WTC11 (cell line): ENCODE results near the gene LRRC9. TPM values are rescaled to one million over a fixed set of nuclear protein-coding genes. Genes with fewer than 3 reads are reported as not detected.

Source experiments
- ATAC-seq: fragments of 200-7000 bp; cut with Tn5 transposase; 2 replicates; pipeline ENCODE4 v1.10.0; 2021; ENCODE audit warnings: mild to moderate bottlenecking, moderate library complexity
- Bru-seq: library from RNA; stranded (reverse); fragments of 400-500 nt; gene quantifications from one replicate; lab custom pipeline; 2021; lab: Mats Ljungman, UMichigan
- CTCF ChIA-PET: fragments of 300-600 bp; sonication (Branson Sonifier 250); formaldehyde crosslinking; loops from one replicate; lab custom pipeline; 2021; ENCODE audit warnings: antibody characterized with exemption; lab: Charles Lee
- POLR2A ChIA-PET: fragments of 350-600 bp; sonication (Branson Sonifier 250); formaldehyde crosslinking; loops from one replicate; lab custom pipeline; 2021; ENCODE audit warnings: antibody characterized with exemption; lab: Charles Lee
- DNase-seq: peaks from one replicate; pipeline ENCODE4 v3.0.0; 2021; ENCODE audit warnings: low spot score
- H3K27ac Mint-ChIP-seq: 2 replicates; pipeline ENCODE4 v1.8.0; 2021; ENCODE audit warnings: mixed read lengths
- H3K27me3 Mint-ChIP-seq: 2 replicates; pipeline ENCODE4 v1.8.0; 2021; ENCODE audit warnings: low read depth, mild to moderate bottlenecking, moderate library complexity, mixed read lengths
- H3K36me3 Mint-ChIP-seq: 2 replicates; pipeline ENCODE4 v1.8.0; 2021; ENCODE audit warnings: mixed read lengths
- H3K4me1 Mint-ChIP-seq: 2 replicates; pipeline ENCODE4 v1.8.0; 2022; ENCODE audit warnings: mixed read lengths
- H3K4me3 Mint-ChIP-seq: 2 replicates; pipeline ENCODE4 v1.8.0; 2021; ENCODE audit warnings: mild to moderate bottlenecking, moderate library complexity, mixed read lengths
- H3K9me3 Mint-ChIP-seq: 2 replicates; pipeline ENCODE4 v1.8.0; 2021; ENCODE audit warnings: mixed read lengths
- CREB1 ChIP-seq: sonication (generic); formaldehyde crosslinking; IDR thresholded peaks from 2 replicates; pipeline ENCODE4 v1.8.0; 2023; ENCODE audit warnings: mild to moderate bottlenecking, missing genetic modification reagents
- ETV6 ChIP-seq: sonication (generic); formaldehyde crosslinking; IDR thresholded peaks from 2 replicates; pipeline ENCODE4 v1.8.1; 2022; ENCODE audit warnings: mild to moderate bottlenecking, missing genetic modification reagents
- FOXK1 ChIP-seq: sonication (generic); formaldehyde crosslinking; IDR thresholded peaks from 2 replicates; pipeline ENCODE4 v1.8.0; 2022; ENCODE audit warnings: mild to moderate bottlenecking, moderate library complexity, missing genetic modification reagents
- FOXP1 ChIP-seq: sonication (generic); formaldehyde crosslinking; IDR thresholded peaks from 2 replicates; pipeline ENCODE4 v1.8.0; 2022; ENCODE audit warnings: missing genetic modification reagents, mild to moderate bottlenecking, moderate library complexity, borderline replicate concordance
- GRHL2 ChIP-seq: fragments of 250-450 bp; sonication (Bioruptor Pico); IDR thresholded peaks from 2 replicates; pipeline ENCODE4 v1.8.0; 2022; ENCODE audit warnings: mild to moderate bottlenecking, moderate library complexity; ENCODE audit not compliant: insufficient replicate concordance, severe bottlenecking
- GTF2I ChIP-seq: fragments of 250-450 bp; sonication (Bioruptor Pico); conservative IDR thresholded peaks from 2 replicates; pipeline ENCODE4 v1.4.0; 2021; ENCODE audit warnings: mild to moderate bottlenecking
- IRF2 ChIP-seq: sonication (generic); formaldehyde crosslinking; IDR thresholded peaks from 2 replicates; pipeline ENCODE4 v1.8.0; 2022; ENCODE audit warnings: low read depth, missing genetic modification reagents, borderline replicate concordance
- MXD4 ChIP-seq: fragments of 250-450 bp; sonication (Bioruptor Pico); IDR thresholded peaks from 2 replicates; pipeline ENCODE4 v1.8.0; 2021; ENCODE audit warnings: mild to moderate bottlenecking, moderate library complexity, borderline replicate concordance
- MYBL2 ChIP-seq: sonication (generic); formaldehyde crosslinking; IDR thresholded peaks from 2 replicates; pipeline ENCODE4 v1.8.1; 2023; ENCODE audit warnings: mild to moderate bottlenecking, moderate library complexity, missing genetic modification reagents
- NR2C2 ChIP-seq: sonication (generic); formaldehyde crosslinking; IDR thresholded peaks from 2 replicates; pipeline ENCODE4 v1.8.0; 2022; ENCODE audit warnings: mild to moderate bottlenecking, missing genetic modification reagents
- SMAD3 ChIP-seq: sonication (generic); formaldehyde crosslinking; IDR thresholded peaks from 2 replicates; pipeline ENCODE4 v1.8.0; 2022; ENCODE audit warnings: missing genetic modification reagents, mild to moderate bottlenecking, borderline replicate concordance
- SOX15 ChIP-seq: fragments of 250-450 bp; sonication (Bioruptor Pico); IDR thresholded peaks from 2 replicates; pipeline ENCODE4 v1.9.0; 2021; ENCODE audit warnings: mild to moderate bottlenecking
- TCF7 ChIP-seq: sonication (generic); formaldehyde crosslinking; IDR thresholded peaks from 2 replicates; pipeline ENCODE4 v1.8.0; 2022; ENCODE audit warnings: mild to moderate bottlenecking, low read depth, missing genetic modification reagents, moderate library complexity
- TEAD4 ChIP-seq: sonication (generic); formaldehyde crosslinking; IDR thresholded peaks from 2 replicates; pipeline ENCODE4 v1.8.0; 2022; ENCODE audit warnings: mild to moderate bottlenecking, missing genetic modification reagents
- TP53 ChIP-seq: sonication (generic); formaldehyde crosslinking; IDR thresholded peaks from 2 replicates; pipeline ENCODE4 v1.8.1; 2023; ENCODE audit warnings: mild to moderate bottlenecking, missing genetic modification reagents
- ZBTB21 ChIP-seq: sonication (generic); formaldehyde crosslinking; IDR thresholded peaks from 2 replicates; pipeline ENCODE4 v1.8.1; 2023; ENCODE audit warnings: mild to moderate bottlenecking, missing genetic modification reagents, borderline replicate concordance
- ZNF219 ChIP-seq: sonication (generic); formaldehyde crosslinking; IDR thresholded peaks from 2 replicates; pipeline ENCODE4 v1.8.0; 2023; ENCODE audit warnings: missing genetic modification reagents, mild to moderate bottlenecking, borderline replicate concordance
- ZNF232 ChIP-seq: sonication (generic); formaldehyde crosslinking; IDR thresholded peaks from 2 replicates; pipeline ENCODE4 v1.8.0; 2022; ENCODE audit warnings: mild to moderate bottlenecking, missing genetic modification reagents
- ZNF423 ChIP-seq: fragments of 250-450 bp; sonication (Bioruptor Pico); IDR thresholded peaks from 2 replicates; pipeline ENCODE4 v2.1.2; 2022; ENCODE audit warnings: mild to moderate bottlenecking, moderate library complexity
- long read RNA-seq, 3 experiments: library from RNA in 1 of 3; library from capped mRNA in 1 of 3; library from polyadenylated mRNA in 1 of 3; unstranded in 2 of 3; stranded (forward) in 1 of 3; transcript quantifications; one replicate each; pipeline ENCODE4 v2.0.0, GENCODE V29; 2021
- total RNA-seq: library from RNA; stranded (reverse); gene quantifications from 3 replicates; pipeline ENCODE4 v1.2.3, GENCODE V29; 2021
- TF ChIP-seq, protein P1 (sequence below): sonication (generic); formaldehyde crosslinking; IDR thresholded peaks from 2 replicates; pipeline ENCODE4 v1.8.1; 2022; ENCODE audit warnings: mild to moderate bottlenecking, missing genetic modification reagents, moderate library complexity, borderline replicate concordance
- TF ChIP-seq, protein P2 (sequence below): sonication (generic); formaldehyde crosslinking; conservative IDR thresholded peaks from 2 replicates; pipeline ENCODE4 v1.8.1; 2023; ENCODE audit warnings: mild to moderate bottlenecking, low read depth, missing genetic modification reagents, moderate library complexity
- TF ChIP-seq, protein P3 (sequence below): sonication (generic); formaldehyde crosslinking; IDR thresholded peaks from 2 replicates; pipeline ENCODE4 v1.8.0; 2022; ENCODE audit warnings: mild to moderate bottlenecking, missing genetic modification reagents
- TF ChIP-seq, protein P4 (sequence below): fragments of 250-450 bp; sonication (Bioruptor Pico); IDR thresholded peaks from 2 replicates; pipeline ENCODE4 v1.9.0; 2021; ENCODE audit warnings: mild to moderate bottlenecking
- TF ChIP-seq, protein P5 (sequence below): sonication (generic); formaldehyde crosslinking; IDR thresholded peaks from 2 replicates; pipeline ENCODE4 v1.8.1; 2023; ENCODE audit warnings: mild to moderate bottlenecking, missing genetic modification reagents, moderate library complexity
- TF ChIP-seq, protein P6 (sequence below): fragments of 250-450 bp; sonication (Bioruptor Pico); IDR thresholded peaks from 2 replicates; pipeline ENCODE4 v2.1.2; 2022; ENCODE audit warnings: mild to moderate bottlenecking, moderate library complexity

LRRC9 gene
- 0.79 to 0.99 TPM (median 0.82 TPM) in 3 replicates for total RNA-seq
- Bru-seq, nascent RNA = percentile 37 among the genes with signal in this experiment
- long read RNA-seq, experiment 1, partial matches to known transcripts = 2 of 10 reads
- long read RNA-seq, experiment 1, other reads (novel, unspliced or antisense) = 8 of 10 reads
- long read RNA-seq, experiment 2, partial matches to known transcripts = 1 of 5 reads
- long read RNA-seq, experiment 2, other reads (novel, unspliced or antisense) = 4 of 5 reads
- long read RNA-seq, experiment 3, partial matches to known transcripts = 1 of 2 reads
- long read RNA-seq, experiment 3, other reads (novel, unspliced or antisense) = 1 of 2 reads

DNA sequence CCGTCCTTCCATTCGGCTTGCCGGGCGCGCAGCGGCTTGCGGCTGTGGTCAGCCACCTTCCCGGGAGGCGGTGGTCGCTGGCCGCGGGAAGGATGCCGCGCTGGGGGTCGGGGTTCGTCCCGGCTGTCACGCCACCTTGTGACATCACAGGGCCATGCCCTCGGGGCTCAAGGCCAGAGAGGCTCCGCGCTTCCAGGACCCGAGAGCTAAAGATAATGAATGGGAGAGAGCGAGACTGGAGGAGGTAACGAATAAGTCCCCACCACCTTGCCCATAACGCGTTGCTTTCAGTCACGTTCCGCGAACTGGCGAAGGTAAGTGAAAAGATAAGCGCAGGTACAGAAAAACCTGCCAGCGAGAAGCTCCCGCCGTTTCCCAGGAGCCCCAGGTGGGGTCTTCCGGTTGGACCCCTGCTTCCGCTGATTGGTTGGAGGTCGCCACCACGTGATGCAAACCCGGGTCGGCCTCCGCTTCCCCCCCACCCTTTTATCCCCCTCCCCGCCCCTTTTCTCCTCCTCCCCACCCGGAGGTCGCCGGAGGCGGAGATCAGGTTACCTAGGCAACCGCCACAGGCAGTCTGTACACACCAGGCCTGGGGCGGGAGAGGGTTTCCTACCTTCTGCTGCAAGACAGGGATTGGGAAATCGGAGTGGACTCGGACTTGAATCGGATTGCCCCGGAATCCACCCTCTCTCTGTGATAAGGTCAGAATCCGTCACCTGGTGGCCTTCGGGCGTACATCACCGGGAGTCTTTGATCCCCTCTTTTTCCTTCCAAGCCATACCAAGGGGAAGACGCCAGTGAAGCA lies at the start of gene LRRC9:
Gene LRRC9, plus strand, starts transcription at position 575 of the 808 bp plus-strand sequence.
- ATAC-seq (peak; percentile 92), DNase-seq (peak; percentile 96)
- ChIA-PET CTCF (interaction anchor here (0.6 to 1.2 kb wide), 12 partner anchors 9 to 412 kb away, joined by 3 to 9 read pairs (median 4); partner anchors contain the start of genes CCDC175 and RTN1), POLR2A (interaction anchor here (1.0 kb wide), 1 partner anchor 22 kb away, joined by 3 read pairs; no protein-coding TSS in a partner anchor)
- peak within 1 kb of the TSS; percentile 98 for H3K27ac Mint-ChIP-seq
- peaks cover 13% of the 10 kb centered on the region for H3K36me3 Mint-ChIP-seq
- no peaks in the 10 kb centered on the region for H3K27me3 Mint-ChIP-seq
- peaks cover under 1% of the 10 kb centered on the region; the same call in 1 of the 2 replicates for H3K9me3 Mint-ChIP-seq
- H3K4me3 Mint-ChIP-seq = peak within 1 kb of the TSS; percentile 87
- H3K4me1 Mint-ChIP-seq = peaks cover 10% of the 10 kb centered on the region
- TF ChIP-seq TCF7 (CRISPR knock-in tag) = no peak
- peak; percentile 71; the same call in 1 of the 2 replicates for TF ChIP-seq MYBL2 (CRISPR knock-in tag)
- TF ChIP-seq ZNF219 = no peak
- peak; percentile 63; the same call in 1 of the 2 replicates for TF ChIP-seq ZNF232
- no peak for TF ChIP-seq MXD4 (CRISPR knock-in tag)
- peak; percentile 65; the same call in 1 of the 2 replicates for TF ChIP-seq ZBTB21
- TF ChIP-seq, protein P1, sequence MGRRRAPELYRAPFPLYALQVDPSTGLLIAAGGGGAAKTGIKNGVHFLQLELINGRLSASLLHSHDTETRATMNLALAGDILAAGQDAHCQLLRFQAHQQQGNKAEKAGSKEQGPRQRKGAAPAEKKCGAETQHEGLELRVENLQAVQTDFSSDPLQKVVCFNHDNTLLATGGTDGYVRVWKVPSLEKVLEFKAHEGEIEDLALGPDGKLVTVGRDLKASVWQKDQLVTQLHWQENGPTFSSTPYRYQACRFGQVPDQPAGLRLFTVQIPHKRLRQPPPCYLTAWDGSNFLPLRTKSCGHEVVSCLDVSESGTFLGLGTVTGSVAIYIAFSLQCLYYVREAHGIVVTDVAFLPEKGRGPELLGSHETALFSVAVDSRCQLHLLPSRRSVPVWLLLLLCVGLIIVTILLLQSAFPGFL (CRISPR knock-in tag) = no peak
- TF ChIP-seq, protein P2, sequence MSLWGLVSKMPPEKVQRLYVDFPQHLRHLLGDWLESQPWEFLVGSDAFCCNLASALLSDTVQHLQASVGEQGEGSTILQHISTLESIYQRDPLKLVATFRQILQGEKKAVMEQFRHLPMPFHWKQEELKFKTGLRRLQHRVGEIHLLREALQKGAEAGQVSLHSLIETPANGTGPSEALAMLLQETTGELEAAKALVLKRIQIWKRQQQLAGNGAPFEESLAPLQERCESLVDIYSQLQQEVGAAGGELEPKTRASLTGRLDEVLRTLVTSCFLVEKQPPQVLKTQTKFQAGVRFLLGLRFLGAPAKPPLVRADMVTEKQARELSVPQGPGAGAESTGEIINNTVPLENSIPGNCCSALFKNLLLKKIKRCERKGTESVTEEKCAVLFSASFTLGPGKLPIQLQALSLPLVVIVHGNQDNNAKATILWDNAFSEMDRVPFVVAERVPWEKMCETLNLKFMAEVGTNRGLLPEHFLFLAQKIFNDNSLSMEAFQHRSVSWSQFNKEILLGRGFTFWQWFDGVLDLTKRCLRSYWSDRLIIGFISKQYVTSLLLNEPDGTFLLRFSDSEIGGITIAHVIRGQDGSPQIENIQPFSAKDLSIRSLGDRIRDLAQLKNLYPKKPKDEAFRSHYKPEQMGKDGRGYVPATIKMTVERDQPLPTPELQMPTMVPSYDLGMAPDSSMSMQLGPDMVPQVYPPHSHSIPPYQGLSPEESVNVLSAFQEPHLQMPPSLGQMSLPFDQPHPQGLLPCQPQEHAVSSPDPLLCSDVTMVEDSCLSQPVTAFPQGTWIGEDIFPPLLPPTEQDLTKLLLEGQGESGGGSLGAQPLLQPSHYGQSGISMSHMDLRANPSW = no peak
- peak; percentile 81 for TF ChIP-seq CREB1 (CRISPR knock-in tag)
- TF ChIP-seq SMAD3 (CRISPR knock-in tag) = 0 out of 2 replicates have a peak, but pooled peaks have one; percentile 51
- TF ChIP-seq SOX15 (CRISPR knock-in tag) = no peak
- TF ChIP-seq, protein P3, sequence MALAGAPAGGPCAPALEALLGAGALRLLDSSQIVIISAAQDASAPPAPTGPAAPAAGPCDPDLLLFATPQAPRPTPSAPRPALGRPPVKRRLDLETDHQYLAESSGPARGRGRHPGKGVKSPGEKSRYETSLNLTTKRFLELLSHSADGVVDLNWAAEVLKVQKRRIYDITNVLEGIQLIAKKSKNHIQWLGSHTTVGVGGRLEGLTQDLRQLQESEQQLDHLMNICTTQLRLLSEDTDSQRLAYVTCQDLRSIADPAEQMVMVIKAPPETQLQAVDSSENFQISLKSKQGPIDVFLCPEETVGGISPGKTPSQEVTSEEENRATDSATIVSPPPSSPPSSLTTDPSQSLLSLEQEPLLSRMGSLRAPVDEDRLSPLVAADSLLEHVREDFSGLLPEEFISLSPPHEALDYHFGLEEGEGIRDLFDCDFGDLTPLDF (CRISPR knock-in tag) = no peak
- peak; percentile 91 for TF ChIP-seq FOXP1 (CRISPR knock-in tag)
- TF ChIP-seq, protein P4, sequence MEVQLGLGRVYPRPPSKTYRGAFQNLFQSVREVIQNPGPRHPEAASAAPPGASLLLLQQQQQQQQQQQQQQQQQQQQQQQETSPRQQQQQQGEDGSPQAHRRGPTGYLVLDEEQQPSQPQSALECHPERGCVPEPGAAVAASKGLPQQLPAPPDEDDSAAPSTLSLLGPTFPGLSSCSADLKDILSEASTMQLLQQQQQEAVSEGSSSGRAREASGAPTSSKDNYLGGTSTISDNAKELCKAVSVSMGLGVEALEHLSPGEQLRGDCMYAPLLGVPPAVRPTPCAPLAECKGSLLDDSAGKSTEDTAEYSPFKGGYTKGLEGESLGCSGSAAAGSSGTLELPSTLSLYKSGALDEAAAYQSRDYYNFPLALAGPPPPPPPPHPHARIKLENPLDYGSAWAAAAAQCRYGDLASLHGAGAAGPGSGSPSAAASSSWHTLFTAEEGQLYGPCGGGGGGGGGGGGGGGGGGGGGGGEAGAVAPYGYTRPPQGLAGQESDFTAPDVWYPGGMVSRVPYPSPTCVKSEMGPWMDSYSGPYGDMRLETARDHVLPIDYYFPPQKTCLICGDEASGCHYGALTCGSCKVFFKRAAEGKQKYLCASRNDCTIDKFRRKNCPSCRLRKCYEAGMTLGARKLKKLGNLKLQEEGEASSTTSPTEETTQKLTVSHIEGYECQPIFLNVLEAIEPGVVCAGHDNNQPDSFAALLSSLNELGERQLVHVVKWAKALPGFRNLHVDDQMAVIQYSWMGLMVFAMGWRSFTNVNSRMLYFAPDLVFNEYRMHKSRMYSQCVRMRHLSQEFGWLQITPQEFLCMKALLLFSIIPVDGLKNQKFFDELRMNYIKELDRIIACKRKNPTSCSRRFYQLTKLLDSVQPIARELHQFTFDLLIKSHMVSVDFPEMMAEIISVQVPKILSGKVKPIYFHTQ (CRISPR knock-in tag) = no peak
- no peak for TF ChIP-seq ZNF423 (CRISPR knock-in tag)
- no peak for TF ChIP-seq TEAD4 (CRISPR knock-in tag)
- TF ChIP-seq, protein P5, sequence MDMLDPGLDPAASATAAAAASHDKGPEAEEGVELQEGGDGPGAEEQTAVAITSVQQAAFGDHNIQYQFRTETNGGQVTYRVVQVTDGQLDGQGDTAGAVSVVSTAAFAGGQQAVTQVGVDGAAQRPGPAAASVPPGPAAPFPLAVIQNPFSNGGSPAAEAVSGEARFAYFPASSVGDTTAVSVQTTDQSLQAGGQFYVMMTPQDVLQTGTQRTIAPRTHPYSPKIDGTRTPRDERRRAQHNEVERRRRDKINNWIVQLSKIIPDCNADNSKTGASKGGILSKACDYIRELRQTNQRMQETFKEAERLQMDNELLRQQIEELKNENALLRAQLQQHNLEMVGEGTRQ (CRISPR knock-in tag) = peak; percentile 92
- TF ChIP-seq NR2C2 (CRISPR knock-in tag) = no peak
- no peak for TF ChIP-seq GTF2I (CRISPR knock-in tag)
- TF ChIP-seq TP53 (CRISPR knock-in tag) = peak; percentile 65; the same call in 1 of the 2 replicates
- peak; percentile 71; the same call in 1 of the 2 replicates for TF ChIP-seq FOXK1 (CRISPR knock-in tag)
- TF ChIP-seq ETV6 = peak; percentile 83
- TF ChIP-seq IRF2 (CRISPR knock-in tag) = no peak
- TF ChIP-seq GRHL2 (CRISPR knock-in tag) = no peak
- TF ChIP-seq, protein P6, sequence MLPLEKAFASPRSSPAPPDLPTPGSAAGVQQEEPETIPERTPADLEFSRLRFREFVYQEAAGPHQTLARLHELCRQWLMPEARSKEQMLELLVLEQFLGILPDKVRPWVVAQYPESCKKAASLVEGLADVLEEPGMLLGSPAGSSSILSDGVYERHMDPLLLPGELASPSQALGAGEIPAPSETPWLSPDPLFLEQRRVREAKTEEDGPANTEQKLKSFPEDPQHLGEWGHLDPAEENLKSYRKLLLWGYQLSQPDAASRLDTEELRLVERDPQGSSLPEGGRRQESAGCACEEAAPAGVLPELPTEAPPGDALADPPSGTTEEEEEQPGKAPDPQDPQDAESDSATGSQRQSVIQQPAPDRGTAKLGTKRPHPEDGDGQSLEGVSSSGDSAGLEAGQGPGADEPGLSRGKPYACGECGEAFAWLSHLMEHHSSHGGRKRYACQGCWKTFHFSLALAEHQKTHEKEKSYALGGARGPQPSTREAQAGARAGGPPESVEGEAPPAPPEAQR (CRISPR knock-in tag) = no peak
